SU-DHL-6 (cell line): ENCODE data around the gene PHF20.
"Not testable (repeated sequence)": the region's sequence is repeated elsewhere in the genome, so short reads cannot be mapped to it uniquely, and the experiment has no call there.

Experiments
- H2AFZ ChIP-seq: fragments of 200-600 bp; sonication (generic); 2 replicates; pipeline ENCODE4 v1.6.1; 2014; ENCODE audit warnings: low read depth, mild to moderate bottlenecking, moderate library complexity, mixed read lengths, antibody characterized with exemption, low read length; ENCODE audit not compliant: severe bottlenecking
- H3F3A ChIP-seq: fragments of 200-600 bp; shearing (Covaris generic); 2 replicates; pipeline ENCODE4 v1.6.0; 2016; ENCODE audit warnings: antibody characterized with exemption, mild to moderate bottlenecking; ENCODE audit not compliant: insufficient read depth
- H3K27ac ChIP-seq: fragments of 200-600 bp; sonication (generic); 2 replicates; pipeline ENCODE4 v1.5.1; 2016; ENCODE audit warnings: low read depth, mild to moderate bottlenecking, low read length, moderate library complexity, mixed read lengths
- H3K27me3 ChIP-seq: fragments of 200-600 bp; sonication (generic), shearing (Covaris generic); 2 replicates; pipeline ENCODE4 v1.6.0; 2014; ENCODE audit warnings: mild to moderate bottlenecking, low read length
- H3K36me3 ChIP-seq: fragments of 200-600 bp; sonication (generic); 2 replicates; pipeline ENCODE4 v1.6.1; 2014; ENCODE audit warnings: mild to moderate bottlenecking, low read length, mixed read lengths
- H3K4me2 ChIP-seq: fragments of 300-600, 200-600 bp; shearing (Covaris generic), sonication (generic); 2 replicates; pipeline ENCODE4 v1.6.0; 2014; ENCODE audit warnings: low read length, low read depth, mild to moderate bottlenecking; ENCODE audit not compliant: poor library complexity, severe bottlenecking
- H3K4me3 ChIP-seq: fragments of 200-600 bp; sonication (generic); 2 replicates; pipeline ENCODE4 v1.5.1; 2014; ENCODE audit warnings: antibody characterized with exemption, low read length, mild to moderate bottlenecking, mixed read lengths; ENCODE audit not compliant: insufficient read depth, poor library complexity, severe bottlenecking
- H3K79me2 ChIP-seq: fragments of 200-600 bp; sonication (generic); 2 replicates; pipeline ENCODE4 v1.6.1; 2014; ENCODE audit warnings: mild to moderate bottlenecking, low read length, moderate library complexity; ENCODE audit not compliant: insufficient read depth
- H3K9ac ChIP-seq: fragments of 200-600 bp; sonication (generic); 2 replicates; pipeline ENCODE4 v1.7.0; 2014; ENCODE audit warnings: mild to moderate bottlenecking, low read length
- H3K9me2 ChIP-seq: fragments of 200-600 bp; sonication (generic); replicated peaks from 2 replicates; pipeline ENCODE4 v1.6.1; 2014; ENCODE audit warnings: low read length; ENCODE audit not compliant: insufficient read depth
- H3K9me3 ChIP-seq: fragments of 200-600 bp; sonication (generic); 2 replicates; pipeline ENCODE4 v1.6.1; 2014; ENCODE audit warnings: low read length, mixed read lengths; ENCODE audit not compliant: insufficient read depth
- H4K20me1 ChIP-seq: fragments of 200-600 bp; sonication (generic); 2 replicates; pipeline ENCODE4 v1.6.1; 2014; ENCODE audit warnings: low read depth, mild to moderate bottlenecking, antibody characterized with exemption, low read length, moderate library complexity, mixed read lengths
- EZH2phosphoT487 ChIP-seq: fragments of 200-600 bp; sonication (generic), shearing (Covaris generic); conservative IDR thresholded peaks from 2 replicates; pipeline ENCODE4 v1.6.1; 2018; ENCODE audit warnings: mild to moderate bottlenecking, antibody characterized with exemption, low read length, moderate library complexity, mixed read lengths
- TF ChIP-seq, protein P1 (sequence below): fragments of 200-600 bp; sonication (generic); IDR thresholded peaks from one replicate; pipeline ENCODE4 v1.5.1; 2017; ENCODE audit warnings: antibody characterized with exemption, mild to moderate bottlenecking, low read length, moderate library complexity; ENCODE audit not compliant: insufficient read depth, poor library complexity, severe bottlenecking

The PHF20 gene

GRCh38 chr20:35956616-35957015 is 184.8 kb downstream of the PHF20 start:
- no peaks in the 10 kb centered on the region for H3K27me3 ChIP-seq
- TF ChIP-seq EZH2phosphoT487, result no peak
- TF ChIP-seq, protein P1, sequence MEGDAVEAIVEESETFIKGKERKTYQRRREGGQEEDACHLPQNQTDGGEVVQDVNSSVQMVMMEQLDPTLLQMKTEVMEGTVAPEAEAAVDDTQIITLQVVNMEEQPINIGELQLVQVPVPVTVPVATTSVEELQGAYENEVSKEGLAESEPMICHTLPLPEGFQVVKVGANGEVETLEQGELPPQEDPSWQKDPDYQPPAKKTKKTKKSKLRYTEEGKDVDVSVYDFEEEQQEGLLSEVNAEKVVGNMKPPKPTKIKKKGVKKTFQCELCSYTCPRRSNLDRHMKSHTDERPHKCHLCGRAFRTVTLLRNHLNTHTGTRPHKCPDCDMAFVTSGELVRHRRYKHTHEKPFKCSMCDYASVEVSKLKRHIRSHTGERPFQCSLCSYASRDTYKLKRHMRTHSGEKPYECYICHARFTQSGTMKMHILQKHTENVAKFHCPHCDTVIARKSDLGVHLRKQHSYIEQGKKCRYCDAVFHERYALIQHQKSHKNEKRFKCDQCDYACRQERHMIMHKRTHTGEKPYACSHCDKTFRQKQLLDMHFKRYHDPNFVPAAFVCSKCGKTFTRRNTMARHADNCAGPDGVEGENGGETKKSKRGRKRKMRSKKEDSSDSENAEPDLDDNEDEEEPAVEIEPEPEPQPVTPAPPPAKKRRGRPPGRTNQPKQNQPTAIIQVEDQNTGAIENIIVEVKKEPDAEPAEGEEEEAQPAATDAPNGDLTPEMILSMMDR, result no peak
- H3F3A ChIP-seq, result peaks cover 5% of the 10 kb centered on the region; the same call in 1 of the 2 replicates
- no peak overlapping the region for H3K27ac ChIP-seq
- H3K36me3 ChIP-seq, result no peaks in the 10 kb centered on the region
- peaks cover 20% of the 10 kb centered on the region for H3K79me2 ChIP-seq
- H3K9me3 ChIP-seq, result 0 out of 2 replicates have a peak, but pooled peaks cover 6% of the 10 kb centered on the region
- H2AFZ ChIP-seq, result no peak overlapping the region
- H3K9ac ChIP-seq, result no peak overlapping the region
- no peak overlapping the region for H3K4me3 ChIP-seq
- H3K4me2 ChIP-seq, result no peak overlapping the region
- H4K20me1 ChIP-seq, result no peaks in the 10 kb centered on the region
- no peaks in the 10 kb centered on the region for H3K9me2 ChIP-seq

- not testable (repeated sequence) for H3K9me2 ChIP-seq, H2AFZ ChIP-seq, H4K20me1 ChIP-seq, H3K27me3 ChIP-seq, H3K9ac ChIP-seq, H3K36me3 ChIP-seq, H3K4me2 ChIP-seq, H3F3A ChIP-seq, H3K9me3 ChIP-seq, H3K4me3 ChIP-seq, H3K79me2 ChIP-seq, H3K27ac ChIP-seq
Measured at GRCh38 chr20:35959291-35959690, 187.5 kb downstream of the PHF20 start.

DNA sequence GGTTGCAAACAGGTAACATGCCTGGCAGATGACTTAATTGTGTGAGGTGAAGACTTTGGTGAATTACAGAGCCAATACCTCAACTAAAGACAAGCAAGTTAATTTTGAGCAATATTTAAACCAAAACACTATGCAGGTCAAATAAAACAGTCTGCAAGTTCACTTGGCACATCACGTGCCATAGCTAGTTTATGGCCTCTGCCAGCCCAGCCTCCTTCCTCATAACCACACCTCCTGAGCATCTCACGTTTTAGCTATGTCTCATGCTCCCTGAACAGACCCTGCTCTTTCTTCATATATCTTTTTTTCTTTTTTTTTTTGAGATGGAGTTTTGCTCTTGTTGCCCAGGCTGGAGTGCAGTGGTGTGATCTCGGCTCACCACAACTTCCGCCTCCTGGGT is 192.1 kb downstream of the PHF20 start:
- Histone ChIP-seq H3K27ac (no peak overlapping the region), H3K9me3 (0 out of 2 replicates have a peak, but pooled peaks cover 4% of the 10 kb centered on the region), H3K79me2 (no peaks in the 10 kb centered on the region), H3K9me2 (no peaks in the 10 kb centered on the region), H3K36me3 (no peaks in the 10 kb centered on the region), H3K9ac (no peak overlapping the region), H2AFZ (no peak overlapping the region), H3K27me3 (no peaks in the 10 kb centered on the region), H3F3A (no peaks in the 10 kb centered on the region), H4K20me1 (no peaks in the 10 kb centered on the region), H3K4me2 (no peak overlapping the region), H3K4me3 (no peak overlapping the region)
- TF ChIP-seq, protein P1, result no peak
- TF ChIP-seq EZH2phosphoT487, result no peak

GRCh38 chr20:35967979-35968640 is 196.3 kb downstream of the PHF20 start, which contains the start of gene CNBD2:
Gene CNBD2, plus strand, starts transcription at chr20:35968590. Its CDS starts 173 bp downstream, at chr20:35968763.
- Histone ChIP-seq H3K9me2 (no peaks in the 10 kb centered on the region), H3K4me2 (no peak within 1 kb of the TSS)

More at GRCh38 chr20:35967979-35968640, 196.3 kb downstream of the PHF20 start, which contains the start of gene CNBD2:
- H3F3A ChIP-seq, result no peaks in the 10 kb centered on the region
- no peak within 1 kb of the TSS for H3K9ac ChIP-seq
- TF ChIP-seq, protein P1, result no peak
- TF ChIP-seq EZH2phosphoT487, result no peak
- H2AFZ ChIP-seq, result no peak within 1 kb of the TSS
- no peak within 1 kb of the TSS for H3K27ac ChIP-seq
- no peaks in the 10 kb centered on the region for H3K79me2 ChIP-seq
- no peaks in the 10 kb centered on the region for H3K9me3 ChIP-seq
- no peak within 1 kb of the TSS for H3K4me3 ChIP-seq
- no peaks in the 10 kb centered on the region for H3K36me3 ChIP-seq
- no peaks in the 10 kb centered on the region for H4K20me1 ChIP-seq
- no peaks in the 10 kb centered on the region for H3K27me3 ChIP-seq
